HEK293 (cell line): ENCODE results near the gene POC1B.

ENCODE experiments used
- CTCF ChIA-PET: fragments of 350-600 bp; formaldehyde crosslinking; extraction: SDS; loops from one replicate; lab custom pipeline; 2021; ENCODE audit warnings: antibody characterized with exemption; lab: Yijun Ruan, JAX
- POLR2A ChIA-PET: fragments of 300-600 bp; formaldehyde crosslinking; extraction: SDS; loops from one replicate; lab custom pipeline; 2020; ENCODE audit warnings: antibody characterized with exemption, inconsistent platforms; lab: Yijun Ruan, JAX
- H3K27ac ChIP-seq: fragments of 200-500 bp; sonication (Bioruptor generic); 2 replicates; pipeline ENCODE4 v1.5.1; 2014; ENCODE audit warnings: low read depth, low read length, control low read depth, inconsistent platforms; ENCODE audit errors: extremely low read depth
- H3K36me3 ChIP-seq, 2 experiments: fragments of 200-500 bp in 1 of 2; sonication (Bioruptor generic) in 1 of 2; 1 replicate in 1 of 2; 2 replicates in 1 of 2; pipeline ENCODE4 v1.5.1; 2014 to 2017; ENCODE audit warnings: inconsistent platforms in 2 of 2, low read length in 2 of 2; ENCODE audit not compliant: control insufficient read depth in 2 of 2, insufficient read depth in 1 of 2
- H3K4me1 ChIP-seq: fragments of 200-500 bp; sonication (Bioruptor generic); 2 replicates; pipeline ENCODE4 v1.5.1; 2014; ENCODE audit warnings: mild to moderate bottlenecking, low read length, inconsistent platforms; ENCODE audit not compliant: control insufficient read depth, insufficient read depth
- H3K4me3 ChIP-seq: 2 replicates; pipeline ENCODE4 v1.5.1; 2011; ENCODE audit warnings: low read depth, mild to moderate bottlenecking, control low read depth, low read length, moderate library complexity
- H3K9me3 ChIP-seq: fragments of 200-500 bp; sonication (Bioruptor generic); 2 replicates; pipeline ENCODE4 v1.5.1; 2014; ENCODE audit warnings: low read depth, low read length, inconsistent platforms; ENCODE audit not compliant: control insufficient read depth, insufficient read depth
- CTCF ChIP-seq: fragments of 450-650 bp; formaldehyde crosslinking; IDR thresholded peaks from 2 replicates; pipeline ENCODE4 v1.5.1; 2016; ENCODE audit warnings: missing biosample characterization, missing genetic modification characterization
- GFI1B ChIP-seq: fragments of 450-650 bp; formaldehyde crosslinking; IDR thresholded peaks from 2 replicates; pipeline ENCODE4 v1.5.1; 2016; ENCODE audit warnings: missing biosample characterization, missing genetic modification characterization
- GLIS1 ChIP-seq: fragments of 450-650 bp; formaldehyde crosslinking; IDR thresholded peaks from 2 replicates; pipeline ENCODE4 v1.5.1; 2016; ENCODE audit warnings: missing biosample characterization, missing genetic modification characterization
- KLF9 ChIP-seq: fragments of 450-650 bp; formaldehyde crosslinking; IDR thresholded peaks from 2 replicates; pipeline ENCODE4 v1.5.1; 2016; ENCODE audit warnings: missing biosample characterization, missing genetic modification characterization, low read depth
- REPIN1 ChIP-seq: fragments of 450-650 bp; formaldehyde crosslinking; IDR thresholded peaks from 2 replicates; pipeline ENCODE4 v1.5.1; 2017; ENCODE audit warnings: missing biosample characterization, missing genetic modification characterization, low read depth
- SP7 ChIP-seq: fragments of 450-650 bp; formaldehyde crosslinking; IDR thresholded peaks from 2 replicates; pipeline ENCODE4 v1.5.1; 2016; ENCODE audit warnings: missing biosample characterization, missing genetic modification characterization
- TCF7L2 ChIP-seq: IDR thresholded peaks from 2 replicates; pipeline ENCODE4 v1.6.1; 2011; ENCODE audit warnings: low read depth, mild to moderate bottlenecking, inconsistent platforms, low read length, moderate library complexity, borderline replicate concordance
- YY1 ChIP-seq: fragments of 450-650 bp; formaldehyde crosslinking; IDR thresholded peaks from 2 replicates; pipeline ENCODE4 v1.5.1; 2018; ENCODE audit warnings: missing biosample characterization, missing genetic modification characterization
- YY2 ChIP-seq: fragments of 450-650 bp; formaldehyde crosslinking; IDR thresholded peaks from 2 replicates; pipeline ENCODE4 v1.5.1; 2016; ENCODE audit warnings: missing biosample characterization, missing genetic modification characterization
- ZBTB8A ChIP-seq: fragments of 450-650 bp; formaldehyde crosslinking; IDR thresholded peaks from 2 replicates; pipeline ENCODE4 v1.5.1; 2016; ENCODE audit warnings: missing biosample characterization, missing genetic modification characterization
- ZNF184 ChIP-seq: fragments of 450-650 bp; IDR thresholded peaks from 2 replicates; pipeline ENCODE4 v1.5.1; 2018; ENCODE audit warnings: missing biosample characterization, mild to moderate bottlenecking, missing genetic modification characterization
- ZNF274 ChIP-seq, 2 experiments: fragments of 200-500 bp in 1 of 2; fragments of 450-650 bp in 1 of 2; sonication (Bioruptor generic) in 1 of 2; formaldehyde crosslinking in 1 of 2; IDR thresholded peaks; 2 replicates each; pipeline versions ENCODE4 v1.5.1 to v1.6.1; 2014 to 2016; ENCODE audit warnings: borderline replicate concordance in 1 of 2, inconsistent platforms in 1 of 2, low read length in 1 of 2, missing biosample characterization in 1 of 2, missing genetic modification characterization in 1 of 2
- ZNF341 ChIP-seq: fragments of 450-650 bp; formaldehyde crosslinking; IDR thresholded peaks from 2 replicates; pipeline ENCODE4; 2016; ENCODE audit warnings: low read depth, missing biosample characterization, missing genetic modification characterization
- ZNF354C ChIP-seq: fragments of 450-650 bp; formaldehyde crosslinking; IDR thresholded peaks from 2 replicates; pipeline ENCODE4 v1.5.1; 2016; ENCODE audit warnings: missing biosample characterization, missing genetic modification characterization, low read depth, borderline replicate concordance
- ZNF394 ChIP-seq: fragments of 450-650 bp; formaldehyde crosslinking; IDR thresholded peaks from 2 replicates; pipeline ENCODE4 v1.5.1; 2016; ENCODE audit warnings: missing biosample characterization, missing genetic modification characterization, mild to moderate bottlenecking, moderate library complexity, borderline replicate concordance
- ZNF433 ChIP-seq: fragments of 450-650 bp; formaldehyde crosslinking; IDR thresholded peaks from 2 replicates; pipeline ENCODE4 v1.5.1; 2016; ENCODE audit warnings: missing biosample characterization, missing genetic modification characterization, low read depth
- ZNF654 ChIP-seq: fragments of 450-650 bp; formaldehyde crosslinking; IDR thresholded peaks from 2 replicates; pipeline ENCODE4 v1.5.1; 2016; ENCODE audit warnings: low read depth, missing biosample characterization, missing genetic modification characterization
- ZNF747 ChIP-seq: fragments of 450-650 bp; formaldehyde crosslinking; IDR thresholded peaks from 2 replicates; pipeline ENCODE4 v1.5.1; 2016; ENCODE audit warnings: missing biosample characterization, missing genetic modification characterization
- ZSCAN16 ChIP-seq: fragments of 450-650 bp; formaldehyde crosslinking; IDR thresholded peaks from 2 replicates; pipeline ENCODE4 v1.5.1; 2016; ENCODE audit warnings: missing biosample characterization, missing genetic modification characterization
- ZSCAN23 ChIP-seq: fragments of 450-650 bp; formaldehyde crosslinking; IDR thresholded peaks from 2 replicates; pipeline ENCODE4 v1.5.1; 2016; ENCODE audit warnings: missing biosample characterization, missing genetic modification characterization
- ZXDB ChIP-seq: fragments of 450-650 bp; formaldehyde crosslinking; IDR thresholded peaks from 2 replicates; pipeline ENCODE4 v1.5.1; 2016; ENCODE audit warnings: missing biosample characterization, missing genetic modification characterization
- TF ChIP-seq, protein P1 (sequence below): fragments of 450-650 bp; formaldehyde crosslinking; IDR thresholded peaks from 2 replicates; pipeline ENCODE4 v1.5.1; 2017; ENCODE audit warnings: missing biosample characterization, missing genetic modification characterization
- TF ChIP-seq, protein P2 (sequence below): fragments of 450-650 bp; formaldehyde crosslinking; IDR thresholded peaks from 2 replicates; pipeline ENCODE4 v1.5.1; 2017; ENCODE audit warnings: missing biosample characterization, missing genetic modification characterization
- TF ChIP-seq, protein P3 (sequence below): fragments of 450-650 bp; formaldehyde crosslinking; IDR thresholded peaks from 2 replicates; pipeline ENCODE4 v1.5.1; 2016; ENCODE audit warnings: missing biosample characterization, missing genetic modification characterization

Gene POC1B

GRCh38 chr12:89499857-89500256, 26.0 kb downstream of the POC1B start:
- H3K4me1 ChIP-seq, result no peaks in the 10 kb centered on the region
- ChIA-PET POLR2A (no interaction called here), CTCF (no interaction called here)
- no peaks in the 10 kb centered on the region for H3K9me3 ChIP-seq
- H3K36me3 ChIP-seq, result no peaks in the 10 kb centered on the region
- TF ChIP-seq, protein P1, sequence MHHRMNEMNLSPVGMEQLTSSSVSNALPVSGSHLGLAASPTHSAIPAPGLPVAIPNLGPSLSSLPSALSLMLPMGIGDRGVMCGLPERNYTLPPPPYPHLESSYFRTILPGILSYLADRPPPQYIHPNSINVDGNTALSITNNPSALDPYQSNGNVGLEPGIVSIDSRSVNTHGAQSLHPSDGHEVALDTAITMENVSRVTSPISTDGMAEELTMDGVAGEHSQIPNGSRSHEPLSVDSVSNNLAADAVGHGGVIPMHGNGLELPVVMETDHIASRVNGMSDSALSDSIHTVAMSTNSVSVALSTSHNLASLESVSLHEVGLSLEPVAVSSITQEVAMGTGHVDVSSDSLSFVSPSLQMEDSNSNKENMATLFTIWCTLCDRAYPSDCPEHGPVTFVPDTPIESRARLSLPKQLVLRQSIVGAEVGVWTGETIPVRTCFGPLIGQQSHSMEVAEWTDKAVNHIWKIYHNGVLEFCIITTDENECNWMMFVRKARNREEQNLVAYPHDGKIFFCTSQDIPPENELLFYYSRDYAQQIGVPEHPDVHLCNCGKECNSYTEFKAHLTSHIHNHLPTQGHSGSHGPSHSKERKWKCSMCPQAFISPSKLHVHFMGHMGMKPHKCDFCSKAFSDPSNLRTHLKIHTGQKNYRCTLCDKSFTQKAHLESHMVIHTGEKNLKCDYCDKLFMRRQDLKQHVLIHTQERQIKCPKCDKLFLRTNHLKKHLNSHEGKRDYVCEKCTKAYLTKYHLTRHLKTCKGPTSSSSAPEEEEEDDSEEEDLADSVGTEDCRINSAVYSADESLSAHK, result no peak
- TF ChIP-seq ZNF394 (tag by site-specific recombination) (no peak), YY1 (tag by site-specific recombination) (no peak), REPIN1 (tag by site-specific recombination) (no peak), ZNF433 (tag by site-specific recombination) (no peak), KLF9 (tag by site-specific recombination) (no peak), ZNF274 (IDR thresholded peaks at IDR 0.05; ENCODE audit: low read length) (no peak), ZNF274 (tag by site-specific recombination; IDR thresholded peaks at IDR 0.05; ENCODE audit: borderline replicate concordance) (no peak), ZXDB (tag by site-specific recombination) (no peak), ZBTB8A (tag by site-specific recombination) (no peak), ZNF654 (tag by site-specific recombination) (no peak), ZNF341 (tag by site-specific recombination) (no peak), YY2 (tag by site-specific recombination) (no peak), GLIS1 (tag by site-specific recombination) (no peak), ZNF184 (no peak), ZNF354C (tag by site-specific recombination) (no peak)
- TF ChIP-seq, protein P2, sequence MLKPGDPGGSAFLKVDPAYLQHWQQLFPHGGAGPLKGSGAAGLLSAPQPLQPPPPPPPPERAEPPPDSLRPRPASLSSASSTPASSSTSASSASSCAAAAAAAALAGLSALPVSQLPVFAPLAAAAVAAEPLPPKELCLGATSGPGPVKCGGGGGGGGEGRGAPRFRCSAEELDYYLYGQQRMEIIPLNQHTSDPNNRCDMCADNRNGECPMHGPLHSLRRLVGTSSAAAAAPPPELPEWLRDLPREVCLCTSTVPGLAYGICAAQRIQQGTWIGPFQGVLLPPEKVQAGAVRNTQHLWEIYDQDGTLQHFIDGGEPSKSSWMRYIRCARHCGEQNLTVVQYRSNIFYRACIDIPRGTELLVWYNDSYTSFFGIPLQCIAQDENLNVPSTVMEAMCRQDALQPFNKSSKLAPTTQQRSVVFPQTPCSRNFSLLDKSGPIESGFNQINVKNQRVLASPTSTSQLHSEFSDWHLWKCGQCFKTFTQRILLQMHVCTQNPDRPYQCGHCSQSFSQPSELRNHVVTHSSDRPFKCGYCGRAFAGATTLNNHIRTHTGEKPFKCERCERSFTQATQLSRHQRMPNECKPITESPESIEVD (tag by site-specific recombination), result no peak
- TF ChIP-seq, protein P3, sequence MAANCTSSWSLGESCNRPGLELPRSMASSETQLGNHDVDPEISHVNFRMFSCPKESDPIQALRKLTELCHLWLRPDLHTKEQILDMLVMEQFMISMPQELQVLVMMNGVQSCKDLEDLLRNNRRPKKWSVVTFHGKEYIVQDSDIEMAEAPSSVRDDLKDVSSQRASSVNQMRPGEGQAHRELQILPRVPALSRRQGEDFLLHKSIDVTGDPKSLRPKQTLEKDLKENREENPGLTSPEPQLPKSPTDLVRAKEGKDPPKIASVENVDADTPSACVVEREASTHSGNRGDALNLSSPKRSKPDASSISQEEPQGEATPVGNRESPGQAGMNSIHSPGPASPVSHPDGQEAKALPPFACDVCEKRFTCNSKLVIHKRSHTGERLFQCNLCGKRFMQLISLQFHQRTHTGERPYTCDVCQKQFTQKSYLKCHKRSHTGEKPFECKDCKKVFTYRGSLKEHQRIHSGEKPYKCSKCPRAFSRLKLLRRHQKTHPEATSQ (tag by site-specific recombination), result no peak
- no peak overlapping the region for H3K27ac ChIP-seq
- H3K4me3 ChIP-seq, result no peak overlapping the region

DNA sequence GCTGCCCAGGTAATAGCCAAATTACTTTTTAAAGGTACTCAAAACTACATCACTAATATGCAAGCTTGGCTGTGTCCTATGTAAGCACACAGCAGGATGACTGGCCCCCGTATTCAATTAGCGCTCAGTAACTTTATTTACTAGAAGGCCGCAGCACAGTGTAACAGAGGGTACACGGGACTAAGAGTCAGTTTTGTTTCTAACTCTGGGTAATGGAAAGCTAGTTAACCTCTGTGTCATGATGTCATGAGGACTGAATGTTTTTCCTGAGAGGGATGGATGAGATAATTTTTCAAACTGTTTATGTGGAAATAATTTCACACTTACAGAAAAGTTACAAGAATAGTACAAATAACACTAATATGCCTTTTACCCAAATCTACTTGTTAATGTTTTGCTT, 28.4 kb downstream of the POC1B start:
- CTCF ChIA-PET, result no interaction called here
- no peaks in the 10 kb centered on the region for H3K9me3 ChIP-seq
- TF ChIP-seq GFI1B (tag by site-specific recombination) (no peak), TCF7L2 (no peak), ZNF274 (IDR thresholded peaks at IDR 0.05; ENCODE audit: low read length) (no peak), ZNF274 (tag by site-specific recombination; IDR thresholded peaks at IDR 0.05; ENCODE audit: borderline replicate concordance) (no peak), CTCF (tag by site-specific recombination) (no peak), ZNF747 (tag by site-specific recombination) (no peak), SP7 (tag by site-specific recombination) (no peak), ZSCAN16 (tag by site-specific recombination) (no peak), ZSCAN23 (tag by site-specific recombination) (no peak)
- H3K27ac ChIP-seq, result no peak overlapping the region
- H3K4me1 ChIP-seq, result no peaks in the 10 kb centered on the region
- H3K36me3 ChIP-seq, result peaks cover 0 to 5% of the 10 kb centered on the region in 2 experiments; a peak in 1 of 3 replicates
- H3K4me3 ChIP-seq, result no peak overlapping the region
- POLR2A ChIA-PET, result no interaction called here
